Measurements from ENCODE around the gene ERN2.
"Not testable (repeated sequence)": the region's sequence is repeated elsewhere in the genome, so short reads cannot be mapped to it uniquely, and the experiment has no call there.

ERN2 gene

GRCh38 chr16:23712976-23713375 lies at the start of gene ERN2:
Gene ERN2 (minus strand): TSS chr16:23713222. CDS start chr16:23713187, 35 bp downstream.
- DNase-seq, result no peak

DNA sequence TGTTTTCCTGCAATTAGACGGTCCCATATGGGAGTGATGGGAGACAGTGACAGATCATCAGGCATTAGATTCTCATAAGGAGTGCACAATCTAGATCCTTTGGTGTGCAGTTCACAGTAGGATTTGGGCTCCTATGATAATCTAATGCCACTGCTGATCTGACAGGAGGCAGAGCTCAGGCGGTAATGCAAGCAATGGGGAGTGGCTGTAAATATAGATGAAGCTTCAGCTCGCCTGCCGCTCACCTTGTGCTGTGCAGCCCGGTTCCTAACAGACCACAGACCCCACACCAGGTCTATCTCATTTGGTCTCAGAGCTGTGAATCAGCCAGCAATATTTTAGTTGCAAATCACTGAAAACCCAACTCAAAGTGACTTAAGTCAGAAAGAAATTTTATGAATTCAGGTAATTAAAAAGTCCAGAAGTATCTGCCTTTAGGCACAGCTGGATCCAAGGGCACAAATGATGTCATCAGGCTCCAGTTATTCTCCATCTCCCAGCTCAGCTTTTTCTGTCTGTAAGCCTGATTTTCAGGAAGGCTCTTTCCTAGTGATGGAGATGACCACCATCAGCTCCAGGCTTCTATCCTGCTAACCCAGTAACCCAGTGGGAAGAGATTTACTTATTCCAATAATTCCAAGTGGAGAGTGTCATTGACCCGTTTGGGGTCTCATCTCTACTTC lies 45.1 kb upstream of the ERN2 start:
- no peak for DNase-seq

- no peak for DNase-seq
These were observed 44.1 kb upstream of the ERN2 start for GRCh38 chr16:23757116-23757515.

DNA sequence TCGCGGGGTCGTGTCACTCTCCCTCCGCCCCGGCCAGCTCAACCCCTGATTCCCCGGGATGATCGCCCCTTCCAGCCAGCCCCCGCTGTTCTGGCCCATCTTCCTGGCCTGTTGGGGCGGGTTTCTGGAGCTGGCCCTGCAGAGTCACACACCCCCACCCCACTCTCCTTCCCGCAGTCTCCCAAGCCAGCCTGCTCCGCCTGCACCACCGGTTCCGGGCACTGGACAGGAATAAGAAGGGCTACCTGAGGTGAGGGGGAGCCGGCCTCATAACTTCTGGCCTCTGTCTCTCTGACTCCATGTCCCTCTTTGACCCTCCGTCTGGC lies 42.4 kb upstream of the ERN2 start:
- no peak for DNase-seq

- DNase-seq, result no peak
These were observed 41.8 kb upstream of the ERN2 start, which contains the start of gene CHP2 for GRCh38 chr16:23754594-23755483. Gene CHP2 (plus strand): TSS chr16:23755026. CDS start chr16:23755050, 24 bp downstream.

DNA sequence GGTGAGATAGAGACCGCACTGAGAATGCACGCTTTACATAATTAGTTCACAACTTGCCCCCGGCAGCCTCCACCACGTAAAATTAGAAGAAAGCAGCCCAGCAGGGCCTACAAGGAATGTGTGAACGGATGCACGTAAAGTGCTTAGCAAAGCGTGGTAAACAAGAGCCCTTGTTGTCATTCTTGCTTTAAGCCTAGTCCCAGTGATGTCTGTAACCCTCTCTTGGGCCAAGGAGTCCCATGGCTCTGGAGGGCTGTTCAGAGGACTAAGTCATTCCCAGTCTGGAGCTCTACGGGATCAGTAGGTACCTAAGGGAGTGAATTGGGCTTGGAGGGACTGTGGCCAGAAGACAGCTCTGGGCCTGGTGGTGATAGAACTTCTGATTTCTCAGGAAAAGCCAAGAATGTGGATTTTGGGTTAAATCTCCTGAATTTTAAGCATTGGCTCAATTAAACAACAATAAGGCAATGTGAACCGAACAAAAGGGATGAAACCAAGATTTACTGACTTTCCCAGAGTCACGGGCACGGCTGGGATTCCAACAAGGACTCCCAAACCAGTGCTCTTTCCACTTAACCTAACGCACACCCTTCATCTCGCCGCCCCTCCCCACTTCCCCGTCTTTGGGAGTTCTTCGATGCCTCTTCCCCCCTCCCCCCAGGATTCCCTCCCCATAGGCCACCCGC lies 41.0 kb upstream of the ERN2 start:
- no peak for DNase-seq

- DNase-seq, result not testable (repeated sequence)
These were observed 38.0 kb upstream of the ERN2 start for GRCh38 chr16:23751053-23751452.

DNA sequence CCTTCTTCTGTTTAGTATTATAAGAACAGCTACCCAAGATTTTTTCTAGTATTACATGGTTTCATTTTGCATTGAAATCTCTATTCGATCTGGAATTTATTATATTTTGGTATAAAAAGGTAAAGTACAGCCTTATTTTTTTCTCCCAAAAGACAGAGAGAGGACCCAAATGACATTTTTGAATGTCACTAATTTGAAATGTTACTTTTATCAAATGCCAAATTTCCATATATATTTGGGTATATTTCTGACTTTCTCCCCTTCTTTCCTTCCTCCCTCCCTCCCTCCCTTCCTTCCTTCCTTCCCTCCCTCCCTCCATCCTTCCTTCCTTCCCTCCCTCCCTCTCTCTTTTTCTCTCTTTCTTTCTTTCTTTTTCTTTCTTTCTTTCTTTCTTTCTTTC lies 35.6 kb upstream of the ERN2 start:
- DNase-seq, result no peak

DNA sequence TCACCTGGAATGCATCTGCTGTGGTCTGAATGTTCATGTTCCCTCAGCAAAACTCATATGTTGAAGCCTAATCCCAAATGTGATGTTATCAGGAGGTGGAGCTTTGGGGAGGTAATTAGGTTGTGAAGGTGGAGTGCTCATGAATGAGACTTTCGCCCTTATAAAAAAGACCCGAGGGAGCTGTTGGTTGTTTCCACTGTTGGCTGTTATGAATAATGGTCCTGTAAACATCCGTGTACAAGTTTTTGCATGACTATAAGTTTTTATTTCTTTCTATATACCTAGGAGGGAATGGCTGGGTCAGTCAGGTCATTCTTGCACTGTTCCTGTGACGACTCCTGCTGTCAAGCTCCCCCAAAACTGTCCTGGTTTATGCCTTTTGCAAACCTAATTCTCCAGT lies 32.2 kb upstream of the ERN2 start:
- DNase-seq, result no peak

GRCh38 chr16:23742766-23743165 lies 29.7 kb upstream of the ERN2 start:
- DNase-seq, result no peak

DNA sequence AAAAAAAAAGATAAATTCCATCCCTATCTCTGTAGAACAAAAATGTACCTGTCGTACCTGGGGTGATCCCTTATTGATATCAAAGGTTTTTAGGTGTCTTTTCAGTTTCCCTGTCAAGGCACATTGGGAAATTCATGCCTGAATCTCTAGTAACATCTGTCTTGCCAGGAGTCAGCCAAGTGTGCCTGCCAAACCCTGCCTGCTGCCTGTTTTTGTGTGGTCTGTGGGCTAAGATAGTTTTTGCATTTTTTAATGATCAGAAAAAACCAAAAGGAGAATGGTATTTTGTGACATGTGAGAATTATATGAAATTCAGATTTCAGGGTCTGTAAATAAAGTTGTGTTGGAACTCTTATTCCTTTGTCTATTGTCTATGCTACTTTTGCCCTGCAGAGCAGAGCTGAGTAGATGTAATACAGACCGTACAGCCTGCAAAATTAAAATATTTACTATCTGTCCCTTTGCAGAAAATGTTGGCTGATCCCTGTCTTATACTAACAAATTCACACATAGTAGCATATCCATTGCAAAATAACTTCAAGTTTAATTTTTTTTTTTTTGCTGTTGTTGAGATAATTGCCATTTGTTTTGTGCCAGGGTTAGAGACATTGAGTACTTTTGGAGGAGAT lies 28.8 kb upstream of the ERN2 start:
- no peak for DNase-seq

DNA sequence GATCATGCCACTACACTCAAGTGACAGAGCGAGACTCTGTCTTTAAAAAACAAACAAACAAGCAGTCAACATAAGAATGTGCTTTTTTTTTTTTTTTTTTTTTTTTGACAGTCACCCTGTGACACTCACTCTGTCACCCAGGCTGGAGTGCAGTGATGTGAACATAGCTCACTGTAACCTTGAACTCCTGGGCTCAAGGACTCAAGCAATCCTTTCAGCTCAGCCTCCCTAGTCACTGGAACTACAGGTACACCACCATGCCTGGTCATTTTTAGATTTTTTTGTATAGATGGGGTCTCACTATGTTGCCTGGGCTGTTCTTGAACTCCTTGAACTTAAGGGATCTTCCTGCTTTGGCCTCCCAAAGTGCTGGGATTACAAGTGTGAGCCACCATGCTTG lies 26.5 kb upstream of the ERN2 start:
- DNase-seq, result no peak

- DNase-seq, result not testable (repeated sequence)
These were observed 24.5 kb upstream of the ERN2 start for GRCh38 chr16:23737423-23738028.

DNA sequence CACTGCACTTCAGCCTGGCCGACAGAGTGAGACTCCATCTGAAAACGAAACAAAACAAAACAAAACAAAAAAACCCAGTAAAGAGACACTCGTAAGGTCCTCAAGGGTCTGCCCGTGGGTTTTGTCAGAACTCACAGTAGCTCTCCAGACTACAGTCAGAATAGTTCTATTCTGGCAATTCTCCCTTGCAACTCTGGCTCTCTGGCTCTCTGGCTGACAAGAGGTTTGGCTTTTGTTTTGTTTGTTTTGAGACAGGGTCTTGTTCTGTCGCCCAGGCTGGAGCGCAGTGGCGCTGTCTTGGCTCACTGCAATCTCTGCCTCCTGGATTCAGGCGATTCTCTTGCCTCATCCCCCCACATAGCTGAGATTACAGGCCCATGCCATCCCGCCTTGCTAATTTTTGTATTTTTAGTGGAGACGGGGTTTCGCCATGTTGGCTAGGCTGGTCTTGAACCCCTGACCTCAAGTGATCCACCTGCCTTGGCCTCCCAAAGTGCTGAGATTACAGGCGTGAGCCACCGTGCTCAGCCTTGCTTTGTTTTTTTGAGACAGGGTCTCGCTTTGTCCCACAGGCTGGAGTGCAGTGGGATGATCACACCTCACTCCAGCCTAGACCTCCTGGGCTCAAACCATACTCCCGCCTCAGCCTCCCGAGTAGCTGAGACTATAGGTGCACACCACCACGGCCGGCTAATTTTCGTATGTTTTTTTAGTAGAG lies 21.3 kb upstream of the ERN2 start:
- no peak for DNase-seq

- no peak for DNase-seq
These were observed 16.7 kb upstream of the ERN2 start for GRCh38 chr16:23729503-23730424.

DNA sequence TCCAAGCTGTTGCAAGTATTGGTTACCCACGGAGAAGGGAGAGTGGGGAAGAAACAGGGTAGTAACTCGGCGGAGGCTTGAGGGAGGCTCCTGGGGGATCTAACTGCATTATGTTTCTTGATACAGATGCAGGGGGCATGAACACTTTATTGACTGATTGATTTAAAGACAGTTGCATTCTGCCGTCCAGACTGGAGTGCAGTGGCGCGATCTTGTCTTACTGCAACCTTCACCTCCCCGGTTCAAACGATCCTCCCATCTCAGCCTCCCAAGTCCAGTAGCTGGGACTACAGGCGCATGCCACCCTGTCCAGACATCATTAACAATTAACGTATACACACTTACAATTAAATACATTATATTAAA lies 15.1 kb upstream of the ERN2 start:
- no peak for DNase-seq

- DNase-seq, result no peak
These were observed 13.7 kb upstream of the ERN2 start for GRCh38 chr16:23726710-23727109.

DNA sequence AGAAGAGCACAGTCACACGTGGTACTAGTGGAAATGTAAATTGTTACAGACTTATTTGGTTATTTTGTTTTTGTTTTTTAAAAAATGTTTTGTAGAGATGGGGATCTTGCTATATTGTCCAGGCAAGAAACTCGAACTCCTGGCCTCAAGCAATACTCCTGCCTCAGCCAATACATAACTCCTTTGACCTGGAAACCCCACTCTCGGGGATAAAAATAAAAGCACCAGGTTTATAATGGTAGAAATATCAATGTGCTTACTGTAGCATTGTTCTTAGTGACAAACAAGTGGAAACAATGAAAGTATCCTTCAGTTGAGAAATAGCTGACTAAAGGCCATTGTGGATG lies 11.7 kb upstream of the ERN2 start:
- no peak for DNase-seq

- DNase-seq, result no peak
These were observed 11.2 kb upstream of the ERN2 start for GRCh38 chr16:23724096-23724784.

GRCh38 chr16:23722613-23723240 lies 9.7 kb upstream of the ERN2 start:
- not testable (repeated sequence) for DNase-seq
